IPS-NIHi7 (cell line): ENCODE results near the gene TJP1.
A peak's percentile ranks its signal among the peaks of the same experiment; 100 is the strongest.
"Not testable (repeated sequence)": the region's sequence is repeated elsewhere in the genome, so short reads cannot be mapped to it uniquely, and the experiment has no call there.

Experiments
- DNase-seq: peaks from one replicate; pipeline ENCODE4 v3.0.0; 2012; ENCODE audit warnings: mixed read lengths; ENCODE audit errors: extremely low spot score

TJP1 gene

DNA sequence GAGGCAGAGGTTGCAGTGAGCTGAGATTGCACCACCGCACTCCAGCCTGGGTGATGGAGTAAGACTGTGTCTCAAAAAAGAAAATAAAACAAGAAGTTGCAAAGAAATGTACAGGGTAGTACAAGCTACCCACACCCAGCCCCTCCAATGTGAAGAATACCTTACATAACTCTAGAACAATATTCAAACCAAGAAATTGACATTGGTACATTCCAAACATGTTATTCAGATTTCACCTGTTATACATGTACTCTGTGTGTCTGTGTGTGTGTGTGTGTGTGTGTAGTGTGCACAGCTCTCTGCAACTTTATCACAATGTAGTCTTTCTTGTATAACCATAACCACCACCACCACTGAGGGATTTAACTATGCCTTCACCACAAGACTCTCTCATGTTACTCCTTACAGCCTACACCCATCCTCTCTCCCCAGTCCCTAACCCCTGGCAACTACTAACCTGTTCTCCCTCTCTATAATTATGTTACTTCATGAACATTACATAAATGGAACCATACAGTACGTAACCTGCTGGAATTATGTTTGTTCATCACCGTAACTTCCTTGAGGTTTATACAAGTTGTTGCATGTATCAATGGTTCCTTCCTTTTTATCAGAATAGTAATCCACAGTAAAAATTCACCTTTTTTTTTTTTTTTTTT, 16.2 kb upstream of the TJP1 start:
- no peak for DNase-seq

DNA sequence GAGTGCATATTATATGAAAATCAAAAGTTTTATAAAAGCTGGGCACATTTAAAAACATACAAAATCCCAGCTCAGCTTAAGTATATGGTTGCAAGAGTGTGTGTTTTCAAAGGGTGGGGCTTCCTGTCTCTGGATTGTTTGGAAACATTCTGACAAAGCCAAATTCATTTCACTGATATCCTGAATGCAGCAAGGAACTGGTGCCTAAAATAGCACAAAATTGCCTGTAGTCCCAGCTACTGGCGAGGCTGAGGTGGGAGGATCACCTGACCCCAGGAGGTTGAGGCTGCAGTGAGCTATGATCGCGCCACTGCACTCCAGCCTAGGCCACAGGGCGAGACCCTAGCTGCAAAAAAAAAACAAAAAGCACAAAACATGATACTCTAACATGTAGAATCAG, 13.0 kb upstream of the TJP1 start:
- DNase-seq: no peak

DNA sequence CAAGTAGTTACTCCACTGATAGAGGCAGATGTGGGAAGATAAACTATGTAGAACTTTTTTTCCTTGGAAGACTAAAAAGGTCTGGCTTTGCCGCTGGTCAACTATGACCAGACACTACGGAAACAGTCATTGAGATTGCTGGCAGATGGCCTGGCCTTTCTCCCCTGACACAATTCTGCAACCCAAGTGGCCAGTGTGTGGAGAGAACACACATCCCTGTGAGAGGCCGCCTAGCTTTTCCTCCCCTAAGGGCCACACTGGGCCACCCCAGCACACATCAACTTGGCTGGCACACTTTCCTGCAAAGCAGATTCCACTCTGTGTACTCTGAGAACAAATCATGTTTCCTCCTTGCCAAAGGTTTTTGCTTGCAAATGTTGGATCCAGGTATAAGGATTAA, 10.4 kb upstream of the TJP1 start:
- DNase-seq: no peak

DNA sequence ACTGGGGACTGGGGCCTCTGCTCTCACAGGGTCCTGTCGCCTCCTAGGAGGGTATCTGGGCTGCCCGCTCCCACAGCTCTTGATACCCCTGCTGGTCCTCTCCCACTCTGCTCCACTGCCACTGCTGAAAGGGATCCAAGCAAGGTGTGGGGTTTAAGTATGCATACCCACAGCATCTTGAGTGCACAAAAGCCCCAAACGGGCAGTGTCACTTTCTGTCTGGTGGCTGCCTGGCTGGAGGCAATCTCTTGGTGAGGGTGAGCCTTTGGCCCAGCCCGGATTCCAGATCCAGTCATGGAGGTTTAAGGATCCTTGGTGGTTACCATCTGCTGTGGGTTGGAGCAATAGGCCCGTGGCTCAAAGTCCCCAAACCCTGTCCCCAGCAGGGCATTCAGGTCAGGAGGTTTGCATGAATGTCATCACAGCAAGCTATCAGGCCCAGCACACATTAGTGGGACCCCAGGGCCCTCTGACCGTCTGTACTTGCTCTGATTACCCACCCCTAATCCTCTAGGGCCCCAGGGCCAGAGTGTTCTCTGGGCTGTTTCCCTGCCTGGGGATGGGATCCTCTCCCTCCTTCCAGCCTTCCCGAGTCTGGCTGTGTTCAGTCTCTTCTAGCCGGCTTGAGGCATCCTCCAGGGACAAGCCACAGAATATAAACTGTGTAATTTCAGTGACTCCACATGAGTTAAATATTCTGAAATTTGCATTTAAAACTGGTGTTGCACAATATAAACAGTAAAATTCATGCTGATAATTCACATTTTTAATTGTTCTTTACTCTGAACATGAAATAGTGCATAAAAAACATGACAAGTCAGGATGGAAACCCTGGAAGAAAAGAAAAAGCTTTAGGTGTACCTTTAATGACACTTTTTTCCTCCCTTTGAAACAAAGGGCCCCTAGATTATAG, 4.9 kb upstream of the TJP1 start:
- no peak for DNase-seq

DNA sequence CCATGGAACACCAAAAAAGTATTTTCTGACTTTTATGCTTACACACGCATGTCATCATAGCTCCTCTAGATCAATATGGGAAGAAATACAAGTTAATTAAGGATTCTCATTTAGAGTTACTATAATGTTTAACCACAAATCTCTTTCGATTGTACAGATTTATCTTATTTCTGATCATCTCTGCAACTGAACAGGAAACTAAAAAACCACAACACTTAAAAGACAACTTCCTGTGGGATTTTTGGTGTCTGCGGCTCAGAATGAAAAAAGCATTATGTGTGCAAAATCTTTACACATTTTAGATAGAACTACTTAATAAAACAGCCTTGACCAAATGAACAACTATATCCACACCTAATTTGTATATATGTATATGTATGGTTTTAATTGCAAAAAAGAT, 3.0 kb upstream of the TJP1 start:
- DNase-seq: no peak

DNA sequence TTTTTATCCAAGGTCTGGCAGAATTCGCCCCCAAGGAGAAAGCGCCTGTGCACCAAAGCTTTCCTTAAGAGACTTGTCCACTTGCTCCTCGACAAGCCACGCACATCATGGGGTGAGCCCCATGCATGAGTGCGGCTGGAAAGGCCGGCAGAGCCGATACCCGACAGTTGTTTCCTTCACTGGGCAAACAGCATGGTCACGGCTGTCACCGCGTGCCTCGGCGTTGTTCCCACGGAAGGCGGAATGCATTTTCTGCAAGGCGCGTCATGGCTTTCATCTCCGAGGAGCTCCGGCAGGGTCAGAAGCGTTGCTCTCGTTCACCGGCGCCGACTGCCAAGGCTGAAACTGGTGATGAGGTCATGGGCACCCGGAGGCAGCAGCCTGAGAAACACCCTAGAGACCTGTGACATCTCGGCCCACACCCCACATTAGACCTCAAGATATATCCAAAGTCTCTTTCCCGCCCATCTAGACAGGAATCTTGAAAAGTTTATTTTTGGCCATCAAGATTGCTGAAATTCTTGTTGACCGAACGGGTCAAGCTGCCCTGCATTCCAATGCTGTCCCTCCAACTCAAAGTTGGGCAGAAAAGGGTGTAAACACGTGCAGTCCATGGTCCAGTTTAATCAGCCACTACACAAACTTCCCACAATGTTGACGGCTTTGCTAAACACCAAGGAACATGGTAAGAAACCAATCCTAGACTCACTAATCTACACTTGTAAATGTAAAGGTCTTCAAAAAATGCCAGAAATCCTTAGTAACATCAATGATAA, 604 bp upstream of the TJP1 start:
- DNase-seq: peak; percentile 50

DNA sequence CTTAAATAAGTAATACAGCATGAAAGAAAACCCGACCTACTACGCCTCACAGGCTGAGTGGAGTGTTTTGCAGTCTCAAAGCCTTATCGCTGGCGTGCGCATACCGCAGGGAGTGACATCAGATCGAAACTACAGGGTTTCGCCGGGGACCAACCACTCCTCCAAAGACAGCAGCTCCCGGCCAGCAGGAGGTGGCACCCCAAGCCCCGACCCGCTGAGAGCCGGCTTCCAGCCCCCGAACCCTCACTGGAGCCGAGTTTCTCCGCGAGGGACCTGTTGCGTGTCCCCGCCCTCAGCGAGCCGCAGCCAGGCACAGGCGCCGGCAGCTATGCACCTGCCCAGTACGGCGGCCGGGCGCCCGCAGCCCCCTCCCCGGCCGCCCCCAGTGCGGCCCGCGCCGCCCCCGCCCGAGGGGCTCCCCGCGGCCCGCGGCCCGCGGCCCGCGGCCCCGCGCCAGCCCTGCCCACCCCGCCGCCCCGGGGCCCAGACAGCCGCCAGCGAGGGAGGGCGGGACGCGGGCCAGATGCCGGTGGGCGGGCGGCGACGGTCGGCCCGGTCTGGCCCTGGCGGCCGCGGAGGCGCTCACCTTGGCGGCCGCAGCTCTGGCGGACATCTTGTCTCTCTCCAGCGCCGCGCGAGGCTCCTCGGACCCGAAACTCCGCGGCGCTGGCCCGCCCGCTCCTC, 710 bp downstream of the TJP1 start:
- DNase-seq: peak; percentile 65

DNA sequence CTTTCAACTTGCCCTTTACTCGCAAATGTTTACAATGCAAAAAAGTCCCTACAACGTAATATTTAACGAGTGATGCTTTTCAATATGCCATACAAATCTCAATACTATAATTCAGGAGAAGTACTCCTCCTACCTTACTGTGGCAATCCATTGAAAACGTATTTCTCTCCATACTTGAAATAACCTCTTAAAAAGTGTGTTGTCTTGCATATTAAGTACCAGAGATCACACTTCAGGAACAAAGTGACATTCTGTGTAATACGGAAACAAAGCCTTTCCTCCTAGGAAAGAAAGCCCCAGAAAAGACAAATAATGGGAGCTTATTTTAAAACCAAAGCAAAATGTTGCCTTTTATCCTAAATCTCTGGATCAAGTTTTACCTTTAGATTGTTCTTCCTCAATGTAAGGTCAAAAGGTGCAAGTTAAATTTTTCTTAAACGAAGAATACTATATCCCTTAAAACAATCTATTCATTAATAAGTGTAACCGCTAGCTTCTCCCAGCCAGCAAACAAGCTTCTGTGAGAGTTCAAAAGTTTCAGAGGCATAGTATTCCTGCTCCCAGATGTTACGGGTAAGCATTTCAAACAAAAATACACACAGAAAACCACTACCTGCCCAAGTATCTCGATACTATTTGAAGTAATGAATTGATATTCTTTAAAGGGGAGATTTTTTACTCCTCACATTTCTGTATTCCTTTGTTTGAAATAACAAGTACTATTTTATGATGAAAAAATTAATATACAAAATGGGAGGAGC, 1.7 kb downstream of the TJP1 start:
- DNase-seq: no peak

DNA sequence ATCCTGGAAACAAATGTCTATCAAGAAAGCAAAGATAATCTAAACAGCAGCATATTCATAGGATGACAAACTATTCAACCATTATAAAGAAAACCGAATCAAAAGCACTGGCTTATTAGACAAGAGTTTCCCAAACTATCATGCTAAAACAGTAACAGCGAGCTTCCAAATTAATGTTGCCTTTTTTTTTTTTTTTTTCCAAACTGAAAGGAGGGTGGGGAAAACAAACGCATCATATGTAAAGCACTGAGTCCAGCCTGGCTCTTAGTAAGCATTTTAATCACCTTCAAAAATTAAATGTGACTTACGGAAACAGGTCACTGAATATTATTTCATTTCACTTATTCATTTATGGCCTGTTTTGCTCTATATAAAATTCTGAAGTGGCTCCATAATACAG, 2.3 kb downstream of the TJP1 start:
- DNase-seq: no peak

DNA sequence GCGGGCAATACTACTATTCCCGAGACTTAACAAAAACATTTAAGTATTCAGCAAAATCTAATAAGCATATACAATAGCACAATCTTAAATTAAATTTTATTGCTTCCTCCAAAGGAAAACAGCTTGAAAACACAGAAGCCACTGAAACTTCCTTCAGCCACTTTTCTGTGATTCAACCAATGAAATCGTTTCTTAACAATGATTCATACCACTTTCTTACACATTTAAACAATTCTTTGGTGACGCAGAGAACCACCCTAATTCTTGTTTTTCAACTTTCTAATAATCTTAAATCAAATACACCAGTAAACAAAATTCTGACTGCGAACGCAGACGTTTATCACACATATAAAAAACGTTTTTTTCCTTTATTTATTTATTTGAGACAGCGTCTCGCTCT, 4.1 kb downstream of the TJP1 start:
- DNase-seq: no peak

DNA sequence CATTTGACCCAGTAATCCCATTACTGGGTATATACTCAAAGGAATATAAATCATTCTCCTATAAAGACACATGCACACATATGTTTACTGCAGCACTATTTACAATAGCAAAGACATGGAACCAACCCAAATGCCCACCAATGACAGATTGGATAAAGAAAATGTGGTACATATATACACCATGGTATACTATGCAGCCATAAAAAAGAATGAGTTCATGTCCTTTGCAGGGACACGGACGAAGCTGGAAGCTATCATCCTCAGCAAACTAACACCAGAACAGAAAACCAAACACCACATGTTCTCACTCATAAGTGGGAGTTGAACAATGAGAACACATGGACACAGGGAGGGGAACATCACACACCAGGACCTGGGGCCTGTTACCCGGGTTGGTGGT, 4.8 kb downstream of the TJP1 start:
- DNase-seq: not testable (repeated sequence)

DNA sequence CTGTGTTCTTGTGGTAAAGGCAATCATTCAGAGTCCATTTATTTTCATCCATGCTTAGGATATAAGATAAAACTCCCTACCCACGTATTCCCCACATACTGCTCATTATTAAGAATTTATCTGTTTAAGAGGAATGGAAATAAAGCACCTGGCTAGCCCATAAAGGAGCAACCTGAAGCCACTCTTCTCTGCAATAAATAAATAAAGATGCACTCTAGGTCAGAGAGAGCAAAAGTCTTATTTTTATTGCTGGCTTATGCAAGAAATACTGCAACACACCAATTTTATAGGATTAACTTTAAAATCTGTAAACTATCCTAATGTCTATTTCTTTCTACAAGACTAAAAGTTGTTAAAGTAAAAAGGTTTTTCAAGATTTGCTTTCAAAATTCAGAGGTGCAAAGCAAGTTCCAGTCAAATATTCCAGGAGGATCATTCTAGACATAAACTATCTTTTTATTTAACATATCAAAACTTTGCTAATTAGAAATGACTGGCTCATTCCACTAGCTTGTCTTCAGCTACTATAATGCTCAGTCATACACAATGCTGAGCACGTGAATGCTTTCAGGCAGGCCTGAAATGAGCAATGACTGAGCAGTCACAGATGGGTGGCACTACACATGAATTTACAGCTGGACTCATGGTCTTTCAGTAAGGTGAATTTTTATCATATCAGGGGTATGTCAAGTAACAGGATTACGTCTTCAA, 7.1 kb downstream of the TJP1 start:
- DNase-seq: no peak

DNA sequence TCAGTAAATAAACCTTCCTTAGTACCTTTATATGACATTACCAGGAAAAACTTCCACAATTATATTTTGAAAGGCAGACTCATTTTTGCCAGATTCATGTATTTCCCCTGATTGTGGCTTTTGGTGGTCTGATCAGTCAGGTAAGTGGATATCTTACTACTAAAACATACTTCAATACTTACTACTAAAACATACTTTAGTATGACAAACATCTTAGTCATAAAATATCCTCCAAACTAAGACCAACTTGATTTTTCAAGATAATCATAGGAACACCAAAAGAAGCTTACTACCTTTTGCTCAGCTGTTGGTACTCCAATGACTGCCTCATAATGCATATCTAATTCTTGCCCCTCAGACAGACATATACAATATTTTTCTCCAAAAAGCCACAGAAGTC, 9.3 kb downstream of the TJP1 start:
- DNase-seq: no peak

DNA sequence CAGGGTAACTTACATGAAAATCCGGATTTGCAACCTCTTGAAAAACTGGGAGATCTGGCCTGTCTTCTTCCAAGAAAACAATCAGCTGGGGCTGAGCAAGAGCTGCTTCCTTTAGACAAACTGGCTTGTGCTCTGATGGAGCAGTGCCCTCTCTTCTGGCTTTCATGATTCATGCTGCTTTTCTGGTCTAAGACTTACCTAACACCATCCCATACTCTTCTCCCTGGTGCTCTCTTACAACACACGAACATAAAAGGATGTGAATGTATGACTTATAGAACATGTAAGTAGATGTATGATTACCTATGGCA, 9.9 kb downstream of the TJP1 start:
- no peak for DNase-seq

DNA sequence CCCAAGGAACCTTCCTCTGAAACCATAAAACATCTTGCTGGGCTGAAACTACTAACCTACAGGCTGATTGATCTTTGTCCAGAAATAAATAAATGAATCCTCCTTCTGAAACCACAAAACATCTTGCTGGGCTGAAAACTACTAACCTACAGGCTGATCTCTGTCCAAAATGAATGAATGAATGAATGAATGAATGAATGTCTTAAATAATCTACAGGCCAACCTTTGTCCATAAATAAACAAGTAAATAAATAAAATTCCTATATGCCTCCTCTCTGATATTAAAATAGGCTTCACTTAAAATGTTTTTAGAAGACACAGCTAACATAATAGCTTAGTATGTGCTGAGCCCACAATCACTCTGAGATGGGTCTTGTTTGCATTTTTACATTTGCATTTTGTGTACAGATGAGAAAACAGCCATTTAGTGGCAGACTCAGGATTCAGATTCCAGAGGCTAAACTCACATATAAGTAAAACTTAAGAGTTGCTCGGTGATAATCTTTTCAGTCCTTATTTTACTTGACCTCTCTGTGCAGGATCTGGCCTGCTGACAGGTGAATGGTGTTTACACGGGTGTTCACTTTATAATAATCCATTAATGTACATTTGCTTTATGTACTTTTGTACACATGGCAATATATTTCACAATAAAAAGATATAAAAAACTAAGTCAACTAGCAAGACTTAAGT, 10.4 kb downstream of the TJP1 start:
- DNase-seq: no peak

DNA sequence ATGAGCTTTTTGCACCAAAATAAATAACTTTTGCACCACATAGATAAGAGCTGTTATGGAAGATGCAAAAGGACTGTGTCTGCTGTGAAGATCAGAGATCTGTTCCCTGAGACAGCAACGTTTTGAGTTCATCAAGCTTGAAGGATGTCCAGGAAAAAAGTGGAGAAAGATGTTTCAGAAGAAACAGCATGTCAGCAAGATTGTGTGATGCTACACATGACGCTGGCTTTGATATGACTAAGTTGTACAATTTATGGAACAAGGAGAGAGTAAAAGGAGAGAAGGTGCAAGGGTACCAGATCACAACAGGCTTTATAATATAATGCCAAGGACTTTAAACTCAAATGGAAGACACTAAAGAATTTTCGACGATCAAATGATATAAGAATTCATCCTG, 16.6 kb downstream of the TJP1 start:
- DNase-seq: no peak

DNA sequence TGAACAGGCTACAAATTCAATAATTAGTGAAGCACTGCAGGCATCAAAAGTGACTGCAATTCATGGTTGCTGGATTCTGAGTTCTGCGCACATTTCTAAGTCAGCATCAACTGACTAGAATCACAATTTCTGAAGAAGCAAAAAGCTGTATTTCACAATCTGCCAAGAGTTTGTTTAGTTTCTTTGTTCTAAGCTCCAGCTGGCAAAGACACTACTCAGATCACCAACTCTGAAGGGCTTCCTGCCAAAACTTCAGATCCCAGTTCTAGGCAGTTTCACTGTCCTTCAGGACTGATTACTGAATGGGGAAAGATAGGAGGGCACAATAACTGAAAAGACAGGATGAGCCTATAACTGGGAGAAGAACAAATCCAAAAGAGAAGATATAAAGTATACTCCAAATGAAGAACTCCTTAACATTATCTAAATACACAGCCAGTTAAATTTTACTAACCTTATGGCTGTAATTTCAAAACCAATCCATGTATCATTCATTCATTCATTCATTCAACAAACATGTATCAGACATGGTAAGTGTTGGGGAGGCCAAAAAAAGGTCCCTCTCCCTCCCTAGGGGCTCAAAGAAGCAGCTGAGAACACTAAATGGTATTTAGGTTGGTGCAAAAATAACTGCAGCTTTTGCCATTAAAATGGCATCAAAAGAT, 17.1 kb downstream of the TJP1 start:
- DNase-seq: no peak

DNA sequence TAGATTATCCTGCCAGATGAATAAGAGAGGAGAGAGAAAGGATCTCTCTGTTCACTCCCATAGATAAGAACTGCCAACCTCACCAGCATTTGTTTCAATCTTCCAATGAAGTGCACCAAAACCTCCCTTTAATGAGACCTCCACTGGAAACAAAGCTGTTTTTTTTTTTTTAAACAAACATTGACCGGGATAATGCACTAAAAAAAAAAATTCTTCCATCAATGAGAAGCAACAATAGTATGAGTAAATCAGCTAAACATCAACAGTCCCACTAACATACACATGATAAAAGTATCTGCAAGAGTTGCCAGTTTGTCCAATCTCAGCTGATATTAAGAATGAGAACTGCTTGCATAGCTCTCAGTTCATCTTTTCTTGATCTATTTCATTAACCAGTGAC, 19.9 kb downstream of the TJP1 start:
- no peak for DNase-seq

DNA sequence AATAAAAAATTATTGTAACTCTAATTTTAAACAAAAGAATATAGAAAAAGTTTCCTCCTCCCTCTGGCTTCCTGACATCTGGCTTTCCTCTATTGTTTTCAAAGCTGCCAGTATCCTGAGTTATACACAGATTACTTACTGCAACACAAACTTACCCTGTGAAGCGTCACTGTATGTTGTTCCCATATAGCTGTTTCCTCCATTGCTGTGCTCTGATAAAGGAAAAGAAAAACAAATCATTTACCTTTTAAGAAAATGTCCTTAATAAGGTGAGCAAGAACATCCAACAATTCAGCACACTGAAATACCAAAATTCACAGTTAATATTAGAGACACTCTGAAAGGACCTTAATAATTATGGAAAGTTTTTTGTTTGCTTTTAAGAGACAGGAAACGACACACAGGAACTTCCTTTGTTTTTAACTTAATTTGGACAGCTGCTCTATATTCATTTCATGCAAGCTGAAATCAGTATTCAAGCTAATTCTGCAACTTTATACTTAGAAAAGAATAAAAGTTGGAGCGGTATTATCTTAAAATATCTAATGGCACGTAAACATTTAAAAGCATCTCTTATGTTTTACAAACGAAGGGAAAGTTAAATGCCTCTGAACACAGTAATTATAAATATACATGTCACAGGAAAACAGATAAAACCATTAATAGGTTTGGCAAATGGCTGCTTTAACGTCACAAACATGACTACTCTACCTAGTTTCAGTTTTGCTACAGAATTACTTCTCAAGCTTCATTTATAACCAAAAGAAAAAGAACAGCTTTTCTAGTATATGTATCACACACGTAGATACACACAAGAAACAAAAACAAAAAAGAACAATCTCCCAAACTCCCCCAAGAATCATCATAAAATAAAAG, 21.5 kb downstream of the TJP1 start:
- no peak for DNase-seq
